HG03060 (cell line): Measurements from ENCODE around the gene SMG6.
"Not testable (repeated sequence)": the region's sequence is repeated elsewhere in the genome, so short reads cannot be mapped to it uniquely, and the experiment has no call there.

Experiments used
- ATAC-seq: cut with Tn5 transposase; IDR thresholded peaks from one replicate; pipeline ENCODE4 v1.9.1; 2021; ENCODE audit warnings: low read depth, moderate number of reproducible peaks; ENCODE audit not compliant: unreplicated experiment

The SMG6 gene

GRCh38 chr17:2309338-2310154 lies 6.0 kb upstream of the SMG6 start:
- ATAC-seq = no peak

- ATAC-seq = no peak
These were observed 1.3 kb upstream of the SMG6 start for GRCh38 chr17:2304931-2305330.

GRCh38 chr17:2302778-2303203 lies 794 bp downstream of the SMG6 start:
- ATAC-seq = peak; percentile 9

- ATAC-seq = no peak
These were observed 3.8 kb downstream of the SMG6 start for GRCh38 chr17:2299756-2300155.

- no peak for ATAC-seq
These were observed 4.4 kb downstream of the SMG6 start for GRCh38 chr17:2299136-2299535.

GRCh38 chr17:2297023-2297422 lies 6.6 kb downstream of the SMG6 start:
- ATAC-seq = no peak

GRCh38 chr17:2295575-2295974 lies 8.0 kb downstream of the SMG6 start:
- no peak for ATAC-seq

GRCh38 chr17:2292100-2292499 lies 11.5 kb downstream of the SMG6 start:
- ATAC-seq = no peak

- ATAC-seq = no peak
These were observed 13.6 kb downstream of the SMG6 start for GRCh38 chr17:2289878-2290478.

- no peak for ATAC-seq
These were observed 20.3 kb downstream of the SMG6 start for GRCh38 chr17:2283302-2283701.

GRCh38 chr17:2282297-2282873 lies 21.2 kb downstream of the SMG6 start:
- no peak for ATAC-seq

- ATAC-seq = no peak
These were observed 23.9 kb downstream of the SMG6 start for GRCh38 chr17:2279707-2280106.

GRCh38 chr17:2277429-2278170 lies 26.0 kb downstream of the SMG6 start:
- ATAC-seq = no peak

GRCh38 chr17:2275722-2276121 lies 27.9 kb downstream of the SMG6 start:
- no peak for ATAC-seq

- no peak for ATAC-seq
These were observed 29.2 kb downstream of the SMG6 start for GRCh38 chr17:2274414-2274813.

GRCh38 chr17:2271985-2272702 lies 31.4 kb downstream of the SMG6 start:
- no peak for ATAC-seq

- no peak for ATAC-seq
These were observed 36.2 kb downstream of the SMG6 start for GRCh38 chr17:2267354-2267753.

- ATAC-seq = no peak
These were observed 36.7 kb downstream of the SMG6 start for GRCh38 chr17:2266865-2267228.

- ATAC-seq = peak; percentile 46
These were observed 37.3 kb downstream of the SMG6 start for GRCh38 chr17:2266045-2266864.

GRCh38 chr17:2265166-2265565 lies 38.4 kb downstream of the SMG6 start:
- not testable (repeated sequence) for ATAC-seq
